ENCODE data around the gene COL4A6.

DNA sequence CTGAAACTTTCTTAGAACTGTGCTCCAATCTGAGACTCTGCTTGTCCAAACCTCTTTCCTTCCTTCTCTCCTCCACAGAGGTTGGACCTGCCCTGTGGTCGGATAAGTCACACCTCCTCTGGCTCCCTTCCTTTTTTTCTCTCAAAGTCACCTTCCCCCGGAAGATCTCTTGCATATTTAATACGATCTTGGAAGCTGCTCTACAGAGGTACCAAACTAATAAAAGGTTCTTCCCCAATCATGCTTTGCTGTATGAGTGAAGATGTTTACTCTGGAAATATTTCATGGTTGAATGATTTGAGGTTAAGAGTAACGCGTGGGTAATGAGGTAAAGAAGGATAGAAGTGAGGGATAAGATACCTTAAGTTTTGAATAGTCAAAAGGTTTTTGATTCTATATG is 180.7 kb downstream of the COL4A6 start:
- TF ChIP-seq, protein P1, sequence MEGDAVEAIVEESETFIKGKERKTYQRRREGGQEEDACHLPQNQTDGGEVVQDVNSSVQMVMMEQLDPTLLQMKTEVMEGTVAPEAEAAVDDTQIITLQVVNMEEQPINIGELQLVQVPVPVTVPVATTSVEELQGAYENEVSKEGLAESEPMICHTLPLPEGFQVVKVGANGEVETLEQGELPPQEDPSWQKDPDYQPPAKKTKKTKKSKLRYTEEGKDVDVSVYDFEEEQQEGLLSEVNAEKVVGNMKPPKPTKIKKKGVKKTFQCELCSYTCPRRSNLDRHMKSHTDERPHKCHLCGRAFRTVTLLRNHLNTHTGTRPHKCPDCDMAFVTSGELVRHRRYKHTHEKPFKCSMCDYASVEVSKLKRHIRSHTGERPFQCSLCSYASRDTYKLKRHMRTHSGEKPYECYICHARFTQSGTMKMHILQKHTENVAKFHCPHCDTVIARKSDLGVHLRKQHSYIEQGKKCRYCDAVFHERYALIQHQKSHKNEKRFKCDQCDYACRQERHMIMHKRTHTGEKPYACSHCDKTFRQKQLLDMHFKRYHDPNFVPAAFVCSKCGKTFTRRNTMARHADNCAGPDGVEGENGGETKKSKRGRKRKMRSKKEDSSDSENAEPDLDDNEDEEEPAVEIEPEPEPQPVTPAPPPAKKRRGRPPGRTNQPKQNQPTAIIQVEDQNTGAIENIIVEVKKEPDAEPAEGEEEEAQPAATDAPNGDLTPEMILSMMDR (conservative IDR thresholded peaks at IDR 0.05; ENCODE audit: low read depth, low read length) = no peak
- TF ChIP-seq RAD21 (IDR thresholded peaks at IDR 0.05; ENCODE audit: low read length) (no peak), RCOR1 (IDR thresholded peaks at IDR 0.05; ENCODE audit: insufficient replicate concordance, low read length) (no peak), CEBPB (IDR thresholded peaks at IDR 0.05; ENCODE audit: low read depth, low read length) (no peak), NFE2L2 (IDR thresholded peaks at IDR 0.05; ENCODE audit: low read depth, low read length) (no peak), POLR2A (IDR thresholded peaks at IDR 0.05; ENCODE audit: low read depth, low read length) (no peak), MAFK (IDR thresholded peaks at IDR 0.05; ENCODE audit: low read depth, low read length) (no peak), MXI1 (IDR thresholded peaks at IDR 0.05; ENCODE audit: borderline replicate concordance, low read depth, low read length) (no peak), CHD1 (IDR thresholded peaks at IDR 0.05; ENCODE audit: low read depth, low read length) (no peak)
- TF ChIP-seq, protein P2, sequence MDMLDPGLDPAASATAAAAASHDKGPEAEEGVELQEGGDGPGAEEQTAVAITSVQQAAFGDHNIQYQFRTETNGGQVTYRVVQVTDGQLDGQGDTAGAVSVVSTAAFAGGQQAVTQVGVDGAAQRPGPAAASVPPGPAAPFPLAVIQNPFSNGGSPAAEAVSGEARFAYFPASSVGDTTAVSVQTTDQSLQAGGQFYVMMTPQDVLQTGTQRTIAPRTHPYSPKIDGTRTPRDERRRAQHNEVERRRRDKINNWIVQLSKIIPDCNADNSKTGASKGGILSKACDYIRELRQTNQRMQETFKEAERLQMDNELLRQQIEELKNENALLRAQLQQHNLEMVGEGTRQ (IDR thresholded peaks at IDR 0.05; ENCODE audit: low read depth, low read length) = no peak
